KOPT-K1 (cell line): ENCODE data around the gene ABCA5.

Experiments used
- H3K27ac ChIP-seq: fragments of 200-600 bp; sonication (generic); 2 replicates; pipeline ENCODE4 v1.5.1; 2016; ENCODE audit warnings: antibody characterized with exemption, mild to moderate bottlenecking, low read depth, low read length; ENCODE audit not compliant: poor library complexity, severe bottlenecking
- H3K36me3 ChIP-seq: fragments of 200-600 bp; sonication (generic); 2 replicates; pipeline ENCODE4 v1.5.1; 2017; ENCODE audit warnings: antibody characterized with exemption, mild to moderate bottlenecking, low read length, moderate library complexity; ENCODE audit not compliant: insufficient read depth
- H3K9me3 ChIP-seq: fragments of 200-600 bp; sonication (generic); 2 replicates; pipeline ENCODE4 v1.5.1; 2017; ENCODE audit warnings: antibody characterized with exemption, low read length, mild to moderate bottlenecking; ENCODE audit not compliant: insufficient read depth, poor library complexity, severe bottlenecking

The ABCA5 gene, protein sequence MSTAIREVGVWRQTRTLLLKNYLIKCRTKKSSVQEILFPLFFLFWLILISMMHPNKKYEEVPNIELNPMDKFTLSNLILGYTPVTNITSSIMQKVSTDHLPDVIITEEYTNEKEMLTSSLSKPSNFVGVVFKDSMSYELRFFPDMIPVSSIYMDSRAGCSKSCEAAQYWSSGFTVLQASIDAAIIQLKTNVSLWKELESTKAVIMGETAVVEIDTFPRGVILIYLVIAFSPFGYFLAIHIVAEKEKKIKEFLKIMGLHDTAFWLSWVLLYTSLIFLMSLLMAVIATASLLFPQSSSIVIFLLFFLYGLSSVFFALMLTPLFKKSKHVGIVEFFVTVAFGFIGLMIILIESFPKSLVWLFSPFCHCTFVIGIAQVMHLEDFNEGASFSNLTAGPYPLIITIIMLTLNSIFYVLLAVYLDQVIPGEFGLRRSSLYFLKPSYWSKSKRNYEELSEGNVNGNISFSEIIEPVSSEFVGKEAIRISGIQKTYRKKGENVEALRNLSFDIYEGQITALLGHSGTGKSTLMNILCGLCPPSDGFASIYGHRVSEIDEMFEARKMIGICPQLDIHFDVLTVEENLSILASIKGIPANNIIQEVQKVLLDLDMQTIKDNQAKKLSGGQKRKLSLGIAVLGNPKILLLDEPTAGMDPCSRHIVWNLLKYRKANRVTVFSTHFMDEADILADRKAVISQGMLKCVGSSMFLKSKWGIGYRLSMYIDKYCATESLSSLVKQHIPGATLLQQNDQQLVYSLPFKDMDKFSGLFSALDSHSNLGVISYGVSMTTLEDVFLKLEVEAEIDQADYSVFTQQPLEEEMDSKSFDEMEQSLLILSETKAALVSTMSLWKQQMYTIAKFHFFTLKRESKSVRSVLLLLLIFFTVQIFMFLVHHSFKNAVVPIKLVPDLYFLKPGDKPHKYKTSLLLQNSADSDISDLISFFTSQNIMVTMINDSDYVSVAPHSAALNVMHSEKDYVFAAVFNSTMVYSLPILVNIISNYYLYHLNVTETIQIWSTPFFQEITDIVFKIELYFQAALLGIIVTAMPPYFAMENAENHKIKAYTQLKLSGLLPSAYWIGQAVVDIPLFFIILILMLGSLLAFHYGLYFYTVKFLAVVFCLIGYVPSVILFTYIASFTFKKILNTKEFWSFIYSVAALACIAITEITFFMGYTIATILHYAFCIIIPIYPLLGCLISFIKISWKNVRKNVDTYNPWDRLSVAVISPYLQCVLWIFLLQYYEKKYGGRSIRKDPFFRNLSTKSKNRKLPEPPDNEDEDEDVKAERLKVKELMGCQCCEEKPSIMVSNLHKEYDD (N-terminal part only)

DNA sequence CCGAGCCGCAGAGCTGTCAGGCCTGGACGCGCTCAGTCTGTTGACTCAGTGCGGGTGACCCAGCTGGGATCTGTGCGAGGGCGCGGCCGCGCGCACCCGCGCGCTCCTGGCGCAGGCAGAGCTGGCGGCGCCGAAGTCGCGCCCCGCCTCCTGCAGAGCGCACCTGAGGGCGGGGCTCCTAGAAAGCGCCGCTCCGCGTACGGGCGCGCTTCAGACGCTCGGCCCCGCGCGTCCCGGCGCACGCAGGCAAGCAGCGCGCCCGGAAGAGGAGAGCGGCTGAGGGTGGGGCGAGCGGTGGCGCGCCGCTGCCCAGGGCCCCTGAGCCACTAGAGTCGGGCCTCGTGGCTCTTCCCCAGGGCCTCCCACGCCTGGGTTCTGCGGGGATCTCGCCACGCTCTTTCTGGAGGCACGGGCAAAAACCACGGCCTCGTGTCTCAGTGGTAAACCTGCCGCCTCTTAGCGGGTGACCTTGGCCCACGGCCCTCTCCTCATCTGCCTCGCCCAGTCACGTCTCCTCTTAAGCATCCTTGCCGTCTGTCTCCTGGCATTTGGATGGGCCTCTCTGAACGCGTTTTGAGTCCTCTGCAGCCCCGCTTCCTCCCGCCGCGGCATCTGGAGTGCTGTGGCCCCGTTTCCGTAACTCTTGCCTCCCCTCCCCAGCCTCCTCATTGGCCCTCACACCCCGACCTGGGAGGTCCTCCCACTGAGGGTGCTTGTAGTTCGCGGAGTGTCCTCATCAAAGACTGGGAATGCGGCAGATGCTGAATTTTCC, at the start of gene ABCA5:
Gene ABCA5, minus strand, starts transcription at position 74 of the 772 bp plus-strand sequence. CDS start 12,718 bp downstream, outside the sequence.
- Histone ChIP-seq H3K36me3 (no peaks in the 10 kb centered on the region), H3K27ac (no peak within 1 kb of the TSS), H3K9me3 (no peaks in the 10 kb centered on the region)

- Histone ChIP-seq H3K9me3 (no peaks in the 10 kb centered on the region), H3K36me3 (no peaks in the 10 kb centered on the region), H3K27ac (no peak overlapping the region)
Observed at GRCh38 chr17:69375229-69375628, 48.3 kb upstream of the ABCA5 start.

DNA sequence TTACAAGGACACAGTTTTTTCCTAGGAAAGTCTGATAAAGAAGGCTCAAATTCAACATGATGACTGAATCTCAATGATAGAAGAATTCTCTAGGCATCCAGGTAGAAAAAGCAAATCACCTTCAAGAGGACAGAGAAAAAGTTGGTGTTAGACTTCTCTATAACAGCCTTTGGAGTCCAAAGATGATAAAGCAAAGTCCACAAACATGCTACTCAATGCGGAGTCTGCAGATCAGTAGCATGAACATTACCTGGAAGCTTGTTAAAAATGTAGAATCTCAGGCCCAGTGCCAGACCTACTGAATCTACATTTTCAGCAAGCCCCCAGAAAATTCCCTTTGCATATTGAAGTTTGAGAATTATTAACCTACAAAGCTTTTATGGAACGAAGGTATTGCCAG, 46.1 kb upstream of the ABCA5 start:
- Histone ChIP-seq H3K9me3 (no peaks in the 10 kb centered on the region), H3K27ac (no peak overlapping the region), H3K36me3 (no peaks in the 10 kb centered on the region)

GRCh38 chr17:69367298-69367697, 40.4 kb upstream of the ABCA5 start:
- H3K36me3 ChIP-seq, result no peaks in the 10 kb centered on the region
- H3K27ac ChIP-seq, result no peak overlapping the region
- no peaks in the 10 kb centered on the region for H3K9me3 ChIP-seq

GRCh38 chr17:69363488-69364210, 36.7 kb upstream of the ABCA5 start:
- H3K9me3 ChIP-seq, result no peaks in the 10 kb centered on the region
- no peaks in the 10 kb centered on the region for H3K36me3 ChIP-seq
- H3K27ac ChIP-seq, result no peak overlapping the region

GRCh38 chr17:69361156-69361555, 34.2 kb upstream of the ABCA5 start:
- H3K27ac ChIP-seq, result no peak overlapping the region
- no peaks in the 10 kb centered on the region for H3K9me3 ChIP-seq

DNA sequence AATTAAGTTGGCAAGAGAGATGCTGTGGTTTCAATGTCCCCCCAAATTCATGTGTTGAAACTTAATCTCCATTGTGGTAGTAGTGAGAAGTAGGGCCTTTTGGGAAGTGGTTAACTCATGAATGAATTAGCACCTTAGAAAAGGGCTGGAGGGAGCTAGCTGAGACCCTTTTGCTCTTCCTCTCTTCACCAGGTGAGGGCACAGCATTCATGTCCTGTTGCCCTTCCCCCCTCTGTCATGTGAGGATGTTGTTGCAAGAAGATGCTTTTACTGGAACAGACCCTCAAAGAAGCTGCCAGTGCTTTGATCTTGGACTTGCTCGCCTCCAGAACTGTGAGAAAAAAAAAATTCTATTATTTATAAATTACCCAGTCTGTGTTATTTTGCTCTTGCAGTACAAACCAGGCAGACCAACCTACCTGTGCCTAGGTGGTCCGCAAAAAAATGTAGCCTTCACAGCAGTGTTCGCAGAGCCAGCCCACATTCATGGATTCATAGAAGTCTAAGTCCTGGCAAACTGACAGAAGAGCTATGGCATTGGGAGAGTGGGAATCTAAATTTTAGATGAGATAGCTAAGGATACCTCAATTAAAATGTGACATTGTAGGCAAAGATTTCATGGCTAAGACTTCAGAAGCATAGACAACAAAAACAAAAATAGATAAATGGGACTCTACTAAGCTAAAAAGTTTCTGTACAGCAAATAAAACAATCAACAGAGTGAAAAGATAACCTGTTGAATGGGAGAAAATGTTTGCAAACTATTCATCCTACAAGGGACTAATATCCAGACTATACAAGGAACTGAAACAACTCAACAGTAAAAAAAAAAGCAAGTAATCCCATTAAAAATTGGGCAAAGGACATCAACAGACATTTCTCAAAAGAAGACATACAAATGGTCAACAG, 32.0 kb upstream of the ABCA5 start:
- no peaks in the 10 kb centered on the region for H3K9me3 ChIP-seq
- no peaks in the 10 kb centered on the region for H3K36me3 ChIP-seq
- H3K27ac ChIP-seq, result no peak overlapping the region

More at GRCh38 chr17:69361156-69361555, 34.2 kb upstream of the ABCA5 start:
- no peaks in the 10 kb centered on the region for H3K36me3 ChIP-seq

DNA sequence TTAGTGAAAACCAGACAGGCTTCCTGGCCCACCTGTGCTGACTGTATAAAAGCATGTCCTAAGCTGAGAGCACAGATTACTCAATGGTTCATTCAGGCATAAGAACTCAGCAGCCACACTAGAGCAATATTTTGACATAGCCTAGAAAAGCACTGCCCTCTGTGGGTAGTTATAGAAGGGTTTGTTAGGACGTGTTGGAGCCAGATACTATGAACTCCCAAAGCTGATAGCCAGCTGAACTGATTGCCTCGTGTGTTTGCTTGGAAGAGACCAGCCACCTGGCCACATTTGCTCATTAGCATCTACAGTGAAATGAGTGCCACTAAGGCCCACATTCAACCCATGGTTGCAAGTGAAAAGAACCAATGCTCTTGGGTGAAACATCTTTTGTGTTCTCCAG, 30.8 kb upstream of the ABCA5 start:
- no peak overlapping the region for H3K27ac ChIP-seq
- no peaks in the 10 kb centered on the region for H3K9me3 ChIP-seq
- no peaks in the 10 kb centered on the region for H3K36me3 ChIP-seq

DNA sequence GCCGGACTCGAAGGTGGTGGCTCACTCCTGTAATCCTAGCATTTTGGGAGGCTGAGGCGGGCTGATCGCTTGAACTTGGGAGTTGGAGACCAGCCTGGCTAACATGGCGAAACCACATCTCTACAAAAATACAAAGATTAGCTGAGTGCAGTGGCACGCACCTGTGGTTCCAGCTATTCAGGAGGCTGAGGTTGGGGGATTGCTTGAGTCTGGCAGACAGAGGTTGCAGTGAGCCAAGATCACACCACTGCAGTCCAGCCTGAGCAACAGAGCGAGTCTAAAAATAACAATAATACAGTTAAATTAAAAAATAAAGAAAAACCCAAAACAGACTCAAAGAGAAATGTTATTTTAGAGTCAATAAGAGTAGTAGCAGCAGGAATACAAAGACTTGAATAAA, 29.7 kb upstream of the ABCA5 start:
- Histone ChIP-seq H3K27ac (no peak overlapping the region), H3K9me3 (no peaks in the 10 kb centered on the region), H3K36me3 (no peaks in the 10 kb centered on the region)

GRCh38 chr17:69350911-69351310, 24.0 kb upstream of the ABCA5 start:
- Histone ChIP-seq H3K36me3 (no peaks in the 10 kb centered on the region), H3K9me3 (no peaks in the 10 kb centered on the region), H3K27ac (no peak overlapping the region)

GRCh38 chr17:69348429-69348828, 21.5 kb upstream of the ABCA5 start:
- Histone ChIP-seq H3K36me3 (no peaks in the 10 kb centered on the region), H3K9me3 (no peaks in the 10 kb centered on the region), H3K27ac (no peak overlapping the region)

DNA sequence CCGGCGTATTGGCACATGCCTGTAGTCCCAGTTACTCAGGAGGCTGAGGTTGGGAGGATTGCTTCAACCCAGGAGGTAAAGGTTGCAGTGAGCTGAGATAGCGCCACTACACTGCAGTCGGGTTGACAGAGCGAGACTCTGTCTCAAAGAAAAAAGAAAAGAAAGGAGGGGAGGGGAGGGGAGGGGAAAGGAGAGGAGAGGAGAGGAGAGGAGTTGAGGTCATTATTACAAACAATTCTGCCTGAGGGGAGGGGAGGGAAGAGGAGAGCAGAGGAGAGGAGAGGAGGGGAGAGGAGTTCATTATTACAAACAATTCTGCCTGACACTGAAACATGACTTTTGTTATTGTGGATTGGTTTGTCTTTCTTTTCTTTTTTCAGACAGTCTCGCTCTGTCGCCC, 19.8 kb upstream of the ABCA5 start:
- Histone ChIP-seq H3K36me3 (no peaks in the 10 kb centered on the region), H3K9me3 (no peaks in the 10 kb centered on the region), H3K27ac (no peak overlapping the region)

- H3K36me3 ChIP-seq, result no peaks in the 10 kb centered on the region
- H3K9me3 ChIP-seq, result no peaks in the 10 kb centered on the region
- no peak overlapping the region for H3K27ac ChIP-seq
Observed at GRCh38 chr17:69344939-69345338, 18.0 kb upstream of the ABCA5 start.
